A549 (cell line): ENCODE measurements around the gene KCNH8. TPM values are rescaled to one million over a fixed set of nuclear protein-coding genes. Genes with fewer than 3 reads are reported as not detected.

Experiments used
- ATAC-seq, 2 experiments: fragments of 200-7000 bp in 1 of 2; fragments of >200 bp in 1 of 2; cut with Nextera tagmentation in 1 of 2; cut with Tn5 transposase in 1 of 2; 3 replicates each; pipeline versions ENCODE4 v1.8.0 to v1.9.1; 2018 to 2020; ENCODE audit warnings: mild to moderate bottlenecking in 1 of 2, moderate library complexity in 1 of 2
- CTCF ChIA-PET: fragments of 300-600 bp; sonication (Branson Sonifier 250); formaldehyde crosslinking; extraction: SDS; loops from one replicate; lab custom pipeline; 2021; ENCODE audit warnings: antibody characterized with exemption, inconsistent platforms; lab: Yijun Ruan, JAX
- POLR2A ChIA-PET: fragments of 350-600 bp; formaldehyde crosslinking; extraction: SDS; loops from one replicate; lab custom pipeline; 2021; ENCODE audit warnings: antibody characterized with exemption, inconsistent platforms; lab: Yijun Ruan, JAX
- DNase-seq, 2 experiments: peaks; one replicate each; pipeline versions ENCODE4 v3.0.0 to v3.0.0-alpha.2; 2011 to 2016; ENCODE audit warnings: low read depth in 1 of 2, low spot score in 1 of 2
- FAIRE-seq: peaks from 2 replicates; lab custom pipeline; 2011; peaks lifted over from hg19 to GRCh38; lab: Jason Lieb, UNC
- H3K27ac ChIP-seq, 2 experiments: fragments of >200 bp; sonication (Bioruptor Twin); formaldehyde crosslinking; 3 replicates each; pipeline ENCODE4 v1.5.1; 2016 to 2017
- H3K4me1 ChIP-seq: fragments of >200 bp; sonication (Bioruptor Twin); formaldehyde crosslinking; 3 replicates; pipeline ENCODE4 v1.6.1; 2016
- H3K4me2 ChIP-seq: fragments of >200 bp; sonication (Bioruptor Twin); formaldehyde crosslinking; 3 replicates; pipeline ENCODE4 v1.6.1; 2016
- H3K4me3 ChIP-seq: fragments of >200 bp; sonication (Bioruptor Twin); formaldehyde crosslinking; 3 replicates; pipeline ENCODE4 v1.5.1; 2016
- H3K9me3 ChIP-seq: fragments of >200 bp; sonication (Bioruptor Twin); formaldehyde crosslinking; 3 replicates; pipeline ENCODE4 v1.6.1; 2016
- BHLHE40 ChIP-seq: IDR thresholded peaks from 2 replicates; pipeline ENCODE4 v1.6.1; 2012; ENCODE audit warnings: low read depth, low read length, inconsistent platforms
- E2F6 ChIP-seq: IDR thresholded peaks from 2 replicates; pipeline ENCODE4 v1.6.1; 2012; ENCODE audit warnings: low read depth, borderline replicate concordance
- EHMT2 ChIP-seq: fragments of 200-600 bp; sonication (generic); IDR thresholded peaks from 2 replicates; pipeline ENCODE4 v1.6.1; 2016; ENCODE audit warnings: antibody characterized with exemption, low read depth, mild to moderate bottlenecking, moderate library complexity
- EP300 ChIP-seq, 2 experiments: fragments of >200 bp; sonication (Bioruptor Twin); formaldehyde crosslinking; IDR thresholded peaks; 2 replicates in 1 of 2; 3 replicates in 1 of 2; pipeline ENCODE4 v1.6.1; 2016 to 2017
- FOSB ChIP-seq: fragments of 250-450 bp; sonication (Bioruptor Pico); IDR thresholded peaks from 2 replicates; pipeline ENCODE4 v1.5.0; 2020; ENCODE audit warnings: mild to moderate bottlenecking, moderate library complexity
- FOSL2 ChIP-seq, 2 experiments: fragments of 450-650 bp in 1 of 2; fragments of >200 bp in 1 of 2; sonication (Bioruptor Twin) in 1 of 2; formaldehyde crosslinking; IDR thresholded peaks; 2 replicates each; pipeline versions ENCODE4 v1.5.0 to v1.6.1; 2016 to 2020; ENCODE audit warnings: mild to moderate bottlenecking in 1 of 2, moderate library complexity in 1 of 2
- HOXB13 ChIP-seq: fragments of 250-450 bp; sonication (Bioruptor Pico); IDR thresholded peaks from 2 replicates; pipeline ENCODE4 v1.5.0; 2020; ENCODE audit warnings: low read depth, mild to moderate bottlenecking, moderate library complexity
- HOXB5 ChIP-seq: fragments of 250-450 bp; sonication (Bioruptor Pico); IDR thresholded peaks from 2 replicates; pipeline ENCODE4 v1.5.0; 2020; ENCODE audit warnings: mild to moderate bottlenecking, moderate library complexity
- KDM1A ChIP-seq: fragments of 200-600 bp; sonication (generic); IDR thresholded peaks from 2 replicates; pipeline ENCODE4 v1.6.1; 2016; ENCODE audit warnings: low read depth, mild to moderate bottlenecking
- KDM5A ChIP-seq: fragments of 200-600 bp; sonication (generic); IDR thresholded peaks from 2 replicates; pipeline ENCODE4 v1.6.1; 2016; ENCODE audit warnings: antibody characterized with exemption, mild to moderate bottlenecking
- MAFK ChIP-seq: fragments of 450-650 bp; IDR thresholded peaks from 2 replicates; pipeline ENCODE4 v1.6.1; 2014; ENCODE audit not compliant: partially characterized antibody
- MAX ChIP-seq: IDR thresholded peaks from 2 replicates; pipeline ENCODE4 v1.6.1; 2012
- MAZ ChIP-seq: fragments of 150-350 bp; IDR thresholded peaks from 2 replicates; pipeline ENCODE4 v1.6.1; 2014; ENCODE audit warnings: antibody characterized with exemption, low read depth, low read length, borderline replicate concordance
- PBX3 ChIP-seq: IDR thresholded peaks from 2 replicates; pipeline ENCODE4 v1.6.1; 2012
- POLR2A ChIP-seq: IDR thresholded peaks from 2 replicates; pipeline ENCODE4 v1.6.1; 2012; ENCODE audit warnings: mild to moderate bottlenecking, low read length
- POLR2AphosphoS2 ChIP-seq: conservative IDR thresholded peaks from 2 replicates; pipeline ENCODE4 v1.6.1; 2012; ENCODE audit warnings: low read length, improper control_type of control experiment, inconsistent platforms
- RCOR1 ChIP-seq: fragments of 150-350 bp; IDR thresholded peaks from 2 replicates; pipeline ENCODE4 v1.6.1; 2014; ENCODE audit warnings: antibody characterized with exemption, low read length, low read depth
- RFX5 ChIP-seq: fragments of 450-650 bp; IDR thresholded peaks from 2 replicates; pipeline ENCODE4 v1.7.1; 2014; ENCODE audit warnings: antibody characterized with exemption, mild to moderate bottlenecking, moderate library complexity
- SREBF2 ChIP-seq: fragments of 450-650 bp; IDR thresholded peaks from 2 replicates; pipeline ENCODE4 v1.6.1; 2014; ENCODE audit warnings: mild to moderate bottlenecking, moderate library complexity
- TFCP2L1 ChIP-seq: fragments of 250-450 bp; sonication (Bioruptor Pico); IDR thresholded peaks from 2 replicates; pipeline ENCODE4 v1.5.0; 2021; ENCODE audit warnings: mild to moderate bottlenecking
- TP53 ChIP-seq: fragments of 250-450 bp; sonication (Bioruptor Pico); IDR thresholded peaks from 2 replicates; pipeline ENCODE4 v1.5.0; 2021; ENCODE audit warnings: mild to moderate bottlenecking, moderate library complexity
- ZC3H11A ChIP-seq: fragments of 450-650 bp; IDR thresholded peaks from 2 replicates; pipeline ENCODE4 v1.6.1; 2014; ENCODE audit warnings: antibody characterized with exemption, mild to moderate bottlenecking
- ZNF302 ChIP-seq: fragments of 250-450 bp; sonication (Bioruptor Pico); IDR thresholded peaks from 2 replicates; pipeline ENCODE4 v1.9.0; 2021; ENCODE audit warnings: inconsistent platforms, mild to moderate bottlenecking, moderate library complexity
- ZSCAN20 ChIP-seq: fragments of 250-450 bp; sonication (Bioruptor Pico); IDR thresholded peaks from 2 replicates; pipeline ENCODE4 v1.8.0; 2022; ENCODE audit warnings: mild to moderate bottlenecking, moderate library complexity
- WGBS: methylation state at CpG from one replicate; pipeline ENCODE4 v1.1.6; 2017; ENCODE audit errors: missing lambda C conversion rate; 5-methylcytosine and 5-hydroxymethylcytosine counted together
- polyA plus RNA-seq, 4 experiments: library from polyadenylated mRNA; depleted of rRNA in 3 of 4; stranded (reverse); fragments of >200 nt; fragmentation: RNase III in 1 of 4; extraction: RNeasy Plus Mini Kit Qiagen cat#74134 plus additional on column Dnase treatment in 1 of 4; gene quantifications; 2 replicates in 3 of 4; 3 replicates in 1 of 4; pipeline ENCODE4 v1.2.3, GENCODE V29; 2011 to 2017

Gene KCNH8
- polyA plus RNA-seq, 2 of the 4 experiments (the other 2 are of a cell fraction) = 0.03 TPM; not detected in 1

DNA sequence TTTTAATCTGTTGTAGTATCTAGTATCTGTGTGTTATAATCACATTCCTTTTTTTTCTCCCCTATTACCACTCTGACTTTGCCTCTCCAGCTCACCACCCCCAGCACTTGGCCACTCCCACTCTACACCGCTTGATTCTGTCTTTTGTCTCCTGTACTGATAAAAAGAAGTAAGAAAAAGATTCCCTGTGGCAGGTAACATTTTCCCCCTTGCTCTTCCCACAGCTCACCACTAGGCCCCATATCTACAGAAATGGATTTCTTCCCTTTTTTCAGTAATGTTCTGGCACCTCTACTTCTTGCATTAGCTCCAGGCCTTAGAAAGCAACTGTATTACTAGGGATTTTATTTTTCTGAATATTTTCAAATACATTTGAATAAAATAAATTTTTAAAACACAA, 25.6 kb downstream of the KCNH8 start:
- Histone ChIP-seq H3K4me2 (no peak overlapping the region), H3K9me3 (no peaks in the 10 kb centered on the region), H3K4me3 (no peak overlapping the region), H3K4me1 (no peaks in the 10 kb centered on the region), H3K27ac (no peak overlapping the region)
- DNase-seq (no peak), FAIRE-seq (no peak), ATAC-seq (0 out of 6 replicates have a peak, but pooled peaks of 1 of the 2 experiments have one; percentile 32)
- 24% methylated on average over 1 of the region's 1 CpG for WGBS
- no peak for TF ChIP-seq BHLHE40
- TF ChIP-seq MAX = no peak
- TF ChIP-seq EHMT2 = no peak
- ChIA-PET CTCF (interaction anchor here (0.7 kb wide), 1 partner anchor 714 kb away, joined by 3 read pairs; no protein-coding TSS in a partner anchor), POLR2A (no interaction called here)

DNA sequence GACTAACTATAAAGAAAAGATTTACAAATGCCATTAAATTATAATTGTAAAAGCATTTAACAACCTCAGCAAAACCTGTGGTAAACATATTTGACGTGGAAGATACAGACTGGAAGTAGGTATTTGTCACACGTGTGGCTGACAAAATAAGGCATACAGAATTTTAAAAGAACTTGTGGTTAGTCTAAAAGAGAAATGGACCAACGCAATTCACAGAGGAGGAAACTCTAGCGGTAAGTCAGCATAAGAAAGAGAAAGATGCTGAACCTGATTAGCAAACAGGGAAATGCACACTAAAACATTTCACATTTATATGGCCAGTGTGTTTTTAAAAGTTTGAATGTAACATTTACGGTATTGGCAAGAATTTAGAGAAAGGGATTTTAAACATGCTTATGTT, 35.3 kb downstream of the KCNH8 start:
- ATAC-seq = no peak
- whole genome bisulfite sequencing = 26% methylated on average over 5 of the region's 5 CpGs
- FAIRE-seq = no peak

DNA sequence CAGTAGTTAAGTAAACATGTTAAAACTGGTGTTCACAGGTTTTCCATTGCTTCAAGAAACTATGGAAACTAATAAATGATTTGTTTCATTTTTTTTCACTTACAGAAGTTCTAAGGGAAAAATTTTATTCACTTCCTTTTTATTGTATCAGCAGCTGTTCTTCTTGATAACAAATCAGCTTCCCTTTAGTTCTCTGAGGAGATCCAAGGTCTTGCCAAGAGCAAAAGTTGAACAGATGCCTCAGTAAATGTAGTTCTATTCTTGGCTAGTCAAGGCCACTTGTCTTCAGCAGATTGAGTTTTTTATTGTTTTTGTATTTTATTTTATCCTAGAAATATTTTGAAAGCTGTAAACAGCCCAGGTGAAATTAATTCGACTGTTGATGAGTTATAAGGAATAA, 41.8 kb downstream of the KCNH8 start:
- 0% methylated on average over 1 of the region's 1 CpG for WGBS

More for the DNA sequence above, 35.3 kb downstream of the KCNH8 start:
- Histone ChIP-seq H3K4me3 (no peak overlapping the region), H3K4me2 (no peak overlapping the region), H3K27ac (no peak overlapping the region), H3K4me1 (no peaks in the 10 kb centered on the region), H3K9me3 (no peaks in the 10 kb centered on the region)
- POLR2A ChIA-PET = no interaction called here
- no peak for TF ChIP-seq HOXB5 (CRISPR knock-in tag)
- TF ChIP-seq ZNF302 (CRISPR knock-in tag) = no peak
- TF ChIP-seq ZC3H11A = no peak
- TF ChIP-seq TFCP2L1 = no peak
- no peak for TF ChIP-seq KDM1A
- TF ChIP-seq RCOR1 = no peak
- no peak for TF ChIP-seq MAX
- TF ChIP-seq RFX5 = no peak
- no peak for TF ChIP-seq MAFK
- no peak for TF ChIP-seq POLR2AphosphoS2
- no peak for TF ChIP-seq E2F6
- TF ChIP-seq BHLHE40 = no peak
- CTCF ChIA-PET = no interaction called here
- DNase-seq = no peak

More for the DNA sequence above, 41.8 kb downstream of the KCNH8 start:
- no peak overlapping the region for H3K4me2 ChIP-seq
- FAIRE-seq (no peak), DNase-seq (no peak), ATAC-seq (no peak)
- no peaks in the 10 kb centered on the region for H3K9me3 ChIP-seq
- no peak overlapping the region for H3K27ac ChIP-seq
- TF ChIP-seq MAFK (no peak), EP300 (IDR thresholded peaks at IDR 0.05) (no peak), KDM5A (no peak), FOSB (no peak), SREBF2 (no peak), KDM1A (no peak), ZSCAN20 (no peak), TP53 (CRISPR knock-in tag) (no peak), TFCP2L1 (no peak), MAZ (no peak), FOSL2 (IDR thresholded peaks at IDR 0.05) (no peak), FOSL2 (CRISPR knock-in tag; IDR thresholded peaks at IDR 0.05) (no peak), PBX3 (no peak), HOXB13 (no peak), ZNF302 (CRISPR knock-in tag) (no peak), MAX (no peak), POLR2A (no peak)
- CTCF ChIA-PET = no interaction called here
- POLR2A ChIA-PET = no interaction called here
- no peak overlapping the region for H3K4me3 ChIP-seq
- no peaks in the 10 kb centered on the region for H3K4me1 ChIP-seq
